Measurements from ENCODE around the gene TSG101.

The TSG101 gene

GRCh38 chr11:18461909-18462308 lies 64.8 kb downstream of the TSG101 start:
- no peaks in the 10 kb centered on the region for H3K9me3 Mint-ChIP-seq
- H3K27me3 Mint-ChIP-seq (ENCODE audit: low read depth, poor library complexity): peaks cover 12% of the 10 kb centered on the region
- H3K27ac Mint-ChIP-seq: no peak overlapping the region
- DNase-seq: no peak
- H3K4me3 Mint-ChIP-seq: no peak overlapping the region
- TF ChIP-seq CTCF (IDR thresholded peaks at IDR 0.05): no peak
- no peaks in the 10 kb centered on the region for H3K36me3 Mint-ChIP-seq (ENCODE audit: low read depth)
- no peaks in the 10 kb centered on the region for H3K4me1 Mint-ChIP-seq

- DNase-seq: no peak
- Mint-ChIP-seq H3K4me1 (no peaks in the 10 kb centered on the region), H3K27me3 (ENCODE audit: low read depth, poor library complexity) (peaks cover 28% of the 10 kb centered on the region), H3K9me3 (no peaks in the 10 kb centered on the region), H3K27ac (no peak overlapping the region), H3K4me3 (no peak overlapping the region), H3K36me3 (ENCODE audit: low read depth) (no peaks in the 10 kb centered on the region)
- no peak for TF ChIP-seq CTCF (IDR thresholded peaks at IDR 0.05)
Observed at GRCh38 chr11:18459634-18460033, 67.1 kb downstream of the TSG101 start.

GRCh38 chr11:18457450-18457849 lies 69.3 kb downstream of the TSG101 start:
- no peak overlapping the region for H3K27ac Mint-ChIP-seq
- H3K9me3 Mint-ChIP-seq: no peaks in the 10 kb centered on the region
- no peaks in the 10 kb centered on the region for H3K36me3 Mint-ChIP-seq (ENCODE audit: low read depth)
- no peak for DNase-seq
- no peaks in the 10 kb centered on the region for H3K4me1 Mint-ChIP-seq
- TF ChIP-seq CTCF (IDR thresholded peaks at IDR 0.05): no peak
- peaks cover 28% of the 10 kb centered on the region for H3K27me3 Mint-ChIP-seq (ENCODE audit: low read depth, poor library complexity)
- H3K4me3 Mint-ChIP-seq: no peak overlapping the region

- TF ChIP-seq CTCF (IDR thresholded peaks at IDR 0.05): no peak
- no peaks in the 10 kb centered on the region for H3K9me3 Mint-ChIP-seq
- H3K36me3 Mint-ChIP-seq (ENCODE audit: low read depth): no peaks in the 10 kb centered on the region
- H3K27ac Mint-ChIP-seq: no peak within 1 kb of the TSS
- DNase-seq: no peak
- H3K4me1 Mint-ChIP-seq: no peaks in the 10 kb centered on the region
- H3K27me3 Mint-ChIP-seq (ENCODE audit: low read depth, poor library complexity): peaks cover 28% of the 10 kb centered on the region
- H3K4me3 Mint-ChIP-seq: no peak within 1 kb of the TSS
Observed at GRCh38 chr11:18455686-18456372, 70.9 kb downstream of the TSG101 start, which contains the start of gene LDHAL6A. LDHAL6A (plus strand) TSS chr11:18455856; CDS start chr11:18456681, 825 bp downstream.

GRCh38 chr11:18452927-18453326 lies 73.8 kb downstream of the TSG101 start:
- Mint-ChIP-seq H3K27ac (no peak overlapping the region), H3K4me1 (no peaks in the 10 kb centered on the region), H3K36me3 (ENCODE audit: low read depth) (no peaks in the 10 kb centered on the region)

More at GRCh38 chr11:18452927-18453326, 73.8 kb downstream of the TSG101 start:
- no peak overlapping the region for H3K4me3 Mint-ChIP-seq
- no peak for TF ChIP-seq CTCF (IDR thresholded peaks at IDR 0.05)
- H3K27me3 Mint-ChIP-seq (ENCODE audit: low read depth, poor library complexity): peaks cover 29% of the 10 kb centered on the region
- DNase-seq: no peak
- H3K9me3 Mint-ChIP-seq: no peaks in the 10 kb centered on the region

Data from nephron progenitor cell (in vitro differentiated cells).